Measurements from ENCODE around the gene CD74. TPM values are rescaled to one million over a fixed set of nuclear protein-coding genes. Genes with fewer than 3 reads are reported as not detected.

The CD74 gene
- total RNA-seq (2022; extraction: Qiagen RNA extraction; ENCODE audit: low read depth), result not detected in 5 replicates

DNA sequence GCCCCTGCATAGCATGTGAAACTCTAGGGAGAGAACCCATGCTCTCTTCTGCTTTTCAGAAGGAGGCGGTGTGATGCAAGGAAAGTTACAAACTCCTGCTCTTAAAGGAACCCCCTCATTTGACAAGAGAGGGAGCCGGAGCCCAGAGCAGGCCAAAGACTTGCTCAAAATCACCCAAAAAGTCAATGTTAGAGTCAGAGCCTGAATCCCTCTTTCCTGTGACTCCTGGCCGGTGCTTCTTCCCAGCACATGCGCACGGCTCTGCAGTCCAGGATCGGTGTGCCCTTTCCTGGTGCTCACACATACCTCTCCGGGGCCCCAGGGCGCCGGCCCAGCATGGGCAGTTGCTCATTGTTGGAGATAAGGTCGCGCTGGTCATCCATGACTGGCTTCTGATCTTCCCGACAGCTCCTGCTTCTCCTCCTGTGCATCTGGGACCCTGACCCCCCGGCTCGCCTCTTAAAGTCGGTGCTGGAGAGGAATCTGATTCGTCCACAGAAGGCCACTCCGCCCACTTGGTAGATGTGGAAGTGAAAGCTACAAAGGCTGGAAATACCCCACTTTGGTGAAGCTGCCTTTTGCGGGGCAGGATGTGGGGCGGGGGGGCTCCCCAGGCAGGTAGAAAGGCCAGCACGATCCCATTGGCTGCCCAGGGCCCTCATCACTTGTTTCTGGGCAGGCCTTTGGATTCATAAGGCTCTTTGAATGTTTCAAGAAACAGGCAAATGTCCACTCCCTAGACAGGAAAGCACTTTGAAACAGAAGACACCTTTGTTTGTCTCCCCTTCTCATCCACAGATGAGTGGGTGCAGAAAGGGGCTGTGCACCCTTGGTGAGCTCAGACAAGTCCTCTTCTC lies at the start of gene CD74:
Gene CD74 (minus strand): TSS at position 592 of the 857 bp plus-strand sequence. CDS start 161 bp downstream, at position 431.

DNA sequence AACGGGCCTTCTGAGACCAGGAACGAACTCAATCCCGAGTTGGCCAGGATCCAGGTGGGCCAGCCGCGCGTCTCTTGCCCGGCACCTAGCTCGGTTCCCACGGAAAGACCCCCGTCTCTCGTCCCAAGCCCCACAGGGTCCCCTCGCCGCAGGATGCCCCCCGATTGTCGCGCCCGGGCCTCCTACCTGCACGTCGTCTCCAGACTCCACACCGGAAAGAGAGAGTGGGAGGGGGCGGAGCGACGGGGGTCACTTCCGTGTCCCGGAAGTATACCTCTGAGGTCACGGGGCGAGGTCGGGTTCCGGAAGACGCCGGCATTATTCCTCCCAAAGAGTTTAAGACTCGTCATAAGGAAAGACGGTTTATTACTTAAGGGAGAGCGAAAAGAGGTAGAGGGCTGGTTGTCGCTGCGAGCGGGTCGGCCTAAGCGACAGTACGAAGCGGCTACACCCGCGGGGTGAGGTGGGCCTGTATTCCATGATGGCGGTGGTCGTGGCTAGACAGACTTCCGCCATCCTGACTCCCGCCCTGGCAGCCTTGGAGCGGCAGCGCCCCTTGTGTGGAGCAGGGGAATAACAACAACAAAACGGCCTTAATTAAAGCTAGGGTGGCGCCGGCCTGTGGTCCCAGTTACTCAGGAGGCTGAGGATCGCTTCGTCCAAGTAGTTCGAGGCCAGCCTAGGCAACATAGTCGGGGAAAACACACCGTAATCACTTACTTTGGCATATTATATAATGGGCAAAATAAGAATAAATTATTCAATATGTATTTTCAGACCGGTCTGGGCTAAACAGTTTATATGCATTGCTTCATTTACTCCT lies 37.0 kb upstream of the CD74 start, which contains the start of gene RPS14:
Gene RPS14 (minus strand): TSS at position 223 of the 823 bp plus-strand sequence. CDS start 2,006 bp downstream, outside the sequence.

DNA sequence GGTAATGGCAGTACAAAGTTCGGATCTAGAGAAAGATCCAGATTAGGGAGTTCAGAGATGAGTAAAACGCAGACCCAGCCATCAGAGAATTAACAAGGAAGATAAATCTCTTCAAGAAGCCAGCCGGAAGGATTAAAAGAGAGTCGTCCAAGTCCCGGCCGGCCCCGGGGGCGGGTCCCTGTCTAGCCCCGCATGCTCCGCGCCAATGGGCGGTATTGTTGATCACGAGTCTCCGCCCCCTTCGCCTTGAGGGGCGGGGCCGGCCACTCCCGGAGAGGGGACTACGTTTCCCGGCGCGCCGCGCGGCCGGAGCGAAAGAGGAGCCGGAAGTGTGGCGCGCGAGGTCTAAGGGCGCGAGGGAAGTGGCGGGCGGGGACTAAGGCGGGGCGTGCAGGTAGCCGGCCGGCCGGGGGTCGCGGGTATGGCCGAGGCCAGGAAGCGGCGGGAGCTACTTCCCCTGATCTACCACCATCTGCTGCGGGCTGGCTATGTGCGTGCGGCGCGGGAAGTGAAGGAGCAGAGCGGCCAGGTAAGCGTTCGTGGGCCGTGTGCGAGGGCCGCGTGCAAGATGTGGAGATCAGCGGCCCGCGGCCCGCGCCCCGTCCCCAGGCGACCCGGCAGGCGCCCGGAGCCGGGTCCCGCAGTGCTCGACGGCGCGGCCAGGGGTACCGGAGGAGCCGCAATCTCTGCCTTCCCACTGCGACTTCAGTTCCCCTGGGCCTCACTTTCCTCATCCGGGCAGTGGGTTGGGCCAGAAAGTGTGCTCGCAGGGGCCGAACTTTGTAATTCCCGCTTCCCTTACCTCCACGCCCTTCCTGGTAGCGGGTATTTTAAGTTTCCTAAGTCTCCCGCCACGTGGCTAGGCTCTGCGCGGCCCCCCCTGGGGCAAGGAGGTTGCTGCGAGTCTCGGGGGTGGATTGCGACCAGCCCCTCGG lies 55.1 kb downstream of the CD74 start, which contains the start of gene TCOF1:
Gene TCOF1 (plus strand): TSS at position 372 of the 935 bp plus-strand sequence. CDS start 50 bp downstream, at position 422.

Other genes starting within 250 kb of the CD74 start
- not detected in 5 replicates for gene CDX1, start 246.1 kb downstream of the CD74 start, total RNA-seq (2022; extraction: Qiagen RNA extraction; ENCODE audit: low read depth)
- gene SLC6A7, start 222.8 kb downstream of the CD74 start, total RNA-seq (2022; extraction: Qiagen RNA extraction; ENCODE audit: low read depth), result 0.03 TPM in 3 of 5 replicates, not detected in the others
- 0.61 to 1.4 TPM (median 0.83 TPM) in 5 replicates for gene CAMK2A, start 123.1 kb downstream of the CD74 start, total RNA-seq (2022; extraction: Qiagen RNA extraction; ENCODE audit: low read depth)
- 31.9 to 48.3 TPM (median 37.1 TPM) in 5 replicates for gene ARSI, start 110.0 kb downstream of the CD74 start, total RNA-seq (2022; extraction: Qiagen RNA extraction; ENCODE audit: low read depth)
- gene TCOF1, start 55.2 kb downstream of the CD74 start, total RNA-seq (2022; extraction: Qiagen RNA extraction; ENCODE audit: low read depth), result 68.9 to 90.8 TPM (median 81.7 TPM) in 5 replicates
- gene RPS14, start 36.8 kb upstream of the CD74 start, total RNA-seq (2022; extraction: Qiagen RNA extraction; ENCODE audit: low read depth), result 2,822 to 3,025 TPM (median 2,935 TPM) in 5 replicates
- gene NDST1, start 95.2 kb upstream of the CD74 start, total RNA-seq (2022; extraction: Qiagen RNA extraction; ENCODE audit: low read depth), result 44.1 to 72.1 TPM (median 55.8 TPM) in 5 replicates
- gene SYNPO, start 227.8 kb upstream of the CD74 start, total RNA-seq (2022; extraction: Qiagen RNA extraction; ENCODE audit: low read depth), result 20.6 to 28.6 TPM (median 26.2 TPM) in 5 replicates
- gene MYOZ3, start 248.3 kb upstream of the CD74 start, total RNA-seq (2022; extraction: Qiagen RNA extraction; ENCODE audit: low read depth), result 0.05 to 0.25 TPM in 2 of 5 replicates, not detected in the others

All from A549 treated with RU486 at 1 μM for 4 hours (cell line).